Choroid plexus epithelial cell (primary cell): ENCODE data around the gene CHST4.

Source experiments
- DNase-seq: peaks from one replicate; pipeline ENCODE4 v3.0.0-alpha.2; 2010; ENCODE audit warnings: low read depth
- H3K4me3 ChIP-seq: 2 replicates; pipeline ENCODE4 v1.5.1; 2011; ENCODE audit warnings: low read depth, mild to moderate bottlenecking, control low read depth, low read length, moderate library complexity
- TF ChIP-seq, protein P1 (sequence below): conservative IDR thresholded peaks from 2 replicates; pipeline ENCODE4 v1.5.1; 2011; ENCODE audit warnings: low read depth, mild to moderate bottlenecking, control low read depth, inconsistent platforms, low read length, moderate library complexity

The CHST4 gene

GRCh38 chr16:71526111-71526631, at the start of gene CHST4:
Gene CHST4, plus strand, starts transcription at chr16:71526426. Its CDS starts 10,252 bp downstream, at chr16:71536678.
- TF ChIP-seq, protein P1, sequence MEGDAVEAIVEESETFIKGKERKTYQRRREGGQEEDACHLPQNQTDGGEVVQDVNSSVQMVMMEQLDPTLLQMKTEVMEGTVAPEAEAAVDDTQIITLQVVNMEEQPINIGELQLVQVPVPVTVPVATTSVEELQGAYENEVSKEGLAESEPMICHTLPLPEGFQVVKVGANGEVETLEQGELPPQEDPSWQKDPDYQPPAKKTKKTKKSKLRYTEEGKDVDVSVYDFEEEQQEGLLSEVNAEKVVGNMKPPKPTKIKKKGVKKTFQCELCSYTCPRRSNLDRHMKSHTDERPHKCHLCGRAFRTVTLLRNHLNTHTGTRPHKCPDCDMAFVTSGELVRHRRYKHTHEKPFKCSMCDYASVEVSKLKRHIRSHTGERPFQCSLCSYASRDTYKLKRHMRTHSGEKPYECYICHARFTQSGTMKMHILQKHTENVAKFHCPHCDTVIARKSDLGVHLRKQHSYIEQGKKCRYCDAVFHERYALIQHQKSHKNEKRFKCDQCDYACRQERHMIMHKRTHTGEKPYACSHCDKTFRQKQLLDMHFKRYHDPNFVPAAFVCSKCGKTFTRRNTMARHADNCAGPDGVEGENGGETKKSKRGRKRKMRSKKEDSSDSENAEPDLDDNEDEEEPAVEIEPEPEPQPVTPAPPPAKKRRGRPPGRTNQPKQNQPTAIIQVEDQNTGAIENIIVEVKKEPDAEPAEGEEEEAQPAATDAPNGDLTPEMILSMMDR, result no peak
- DNase-seq, result peak; percentile 87
- H3K4me3 ChIP-seq, result no peak within 1 kb of the TSS

GRCh38 chr16:71476457-71477124, 49.6 kb upstream of the CHST4 start:
- no peak for DNase-seq
- no peak overlapping the region for H3K4me3 ChIP-seq
- TF ChIP-seq, protein P1, result no peak

DNA sequence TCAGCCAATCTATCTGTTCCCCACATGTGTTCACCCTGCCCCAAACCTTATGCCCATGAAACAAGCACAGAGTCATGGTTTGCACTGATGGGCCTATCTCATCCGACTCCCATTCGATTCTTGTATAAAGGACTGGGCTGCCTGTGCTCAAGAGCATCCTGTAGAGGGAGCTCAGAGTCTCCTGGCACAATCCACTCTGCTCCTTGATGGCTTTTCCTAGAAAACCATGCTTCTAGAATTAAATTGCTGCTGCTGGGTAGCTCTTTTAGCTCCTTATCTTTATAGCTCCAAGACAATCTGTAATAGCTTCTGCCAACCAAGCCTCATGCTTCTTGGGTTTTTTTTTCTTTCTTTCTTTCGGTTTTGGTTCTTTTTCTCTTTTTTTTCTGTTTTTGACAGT, 46.8 kb upstream of the CHST4 start:
- TF ChIP-seq, protein P1, result peak; percentile 82
- no peak overlapping the region for H3K4me3 ChIP-seq
- peak; percentile 71 for DNase-seq

GRCh38 chr16:71480956-71481355, 45.3 kb upstream of the CHST4 start:
- TF ChIP-seq, protein P1, result no peak
- H3K4me3 ChIP-seq, result no peak overlapping the region
- DNase-seq, result no peak

GRCh38 chr16:71482569-71482968, 43.7 kb upstream of the CHST4 start:
- DNase-seq, result no peak
- TF ChIP-seq, protein P1, result no peak

DNA sequence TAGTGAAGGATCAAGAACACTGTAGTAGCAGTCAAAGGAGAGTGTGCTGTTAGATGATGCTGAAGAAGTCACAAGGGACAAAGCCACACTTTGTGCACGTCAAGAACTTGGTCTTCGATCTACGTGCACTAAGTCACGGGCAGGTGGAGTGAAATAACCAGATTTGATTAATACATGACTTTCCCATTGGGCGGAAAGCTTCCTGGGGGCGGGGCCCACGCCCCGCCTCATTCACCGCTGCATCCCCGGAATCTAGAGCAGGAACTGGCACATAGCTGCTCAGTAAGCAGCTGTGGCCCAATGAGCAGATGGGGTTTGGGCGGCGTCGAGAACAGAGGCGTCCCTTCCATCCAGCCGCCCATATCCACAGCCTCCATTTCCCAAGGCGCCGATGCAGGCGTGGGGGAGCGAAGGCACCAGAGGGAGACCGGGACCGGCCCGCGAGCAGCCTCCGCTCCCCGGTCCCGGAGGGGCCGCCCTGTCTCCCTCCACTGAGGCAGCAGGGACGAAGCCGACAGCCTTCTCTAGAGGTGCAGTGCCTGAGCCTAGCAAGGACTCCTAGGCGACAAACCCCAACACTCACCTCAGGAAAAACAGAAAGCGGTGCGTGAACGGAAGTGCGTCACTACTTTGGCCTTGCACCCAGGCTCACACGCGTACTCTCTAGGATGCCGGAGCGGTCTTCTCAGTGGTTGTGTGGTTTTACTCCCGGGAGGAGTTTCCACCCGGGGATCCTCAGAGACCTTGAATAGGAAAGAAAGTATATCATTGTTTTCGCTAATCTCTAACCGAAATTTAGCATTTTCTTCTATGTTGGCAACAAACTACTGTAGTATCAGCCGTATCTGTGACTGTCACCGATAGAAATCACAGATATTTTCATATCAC, 42.0 kb upstream of the CHST4 start:
- H3K4me3 ChIP-seq, result peak overlapping the region; percentile 95
- TF ChIP-seq, protein P1, result no peak
- peak; percentile 97 for DNase-seq

More at GRCh38 chr16:71482569-71482968, 43.7 kb upstream of the CHST4 start:
- H3K4me3 ChIP-seq, result no peak overlapping the region
